ENCODE measurements around the gene FBXO4.

DNA sequence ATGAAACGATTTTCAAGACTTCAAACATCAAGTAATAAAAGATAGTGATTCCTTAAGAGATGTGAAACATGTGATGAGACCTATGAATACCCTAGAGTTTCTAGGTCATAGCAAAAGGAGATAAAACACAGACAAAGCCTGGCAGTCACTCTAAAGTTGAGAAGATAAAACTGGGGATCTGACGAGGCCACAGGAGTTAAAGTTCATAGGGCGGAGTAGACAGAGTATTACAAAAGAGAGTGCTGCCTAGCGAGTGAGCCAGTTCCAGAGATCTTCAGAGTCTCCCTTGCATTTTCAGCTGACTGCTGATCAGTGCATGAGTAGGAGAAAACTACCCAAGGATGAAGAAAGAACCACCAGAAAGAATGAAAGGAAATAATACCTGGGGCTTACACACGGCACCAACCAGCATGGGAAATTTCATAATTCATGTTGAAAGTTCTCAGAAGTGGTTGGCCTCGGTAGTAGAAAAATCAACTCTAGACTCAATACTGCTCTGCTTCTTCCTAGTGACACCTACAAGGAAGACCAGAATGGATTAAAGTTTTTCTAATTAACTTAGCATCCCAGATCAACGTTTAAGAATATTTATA is 30.4 kb downstream of the FBXO4 start:
- TF ChIP-seq CTCF (optimal IDR thresholded peaks at IDR 0.05 in 1 of 3, IDR thresholded peaks at IDR 0.05 in 1 of 3, conservative IDR thresholded peaks at IDR 0.05 in 1 of 3; ENCODE audit: extremely low read depth in 1 of 3, insufficient read depth in 2 of 3, low read length in 3 of 3) (no peak), EZH2 (IDR thresholded peaks at IDR 0.05; ENCODE audit: low read length) (no peak)
